Prostate gland (tissue), 2 donors: Measurements from ENCODE around the gene PSMB5. TPM values are rescaled to one million over a fixed set of nuclear protein-coding genes. Genes with fewer than 3 reads are reported as not detected.

Experiments
- DNase-seq: peaks from one replicate; pipeline ENCODE4 v3.0.0-alpha.2; 2019; ENCODE audit warnings: low spot score
- H3K27ac ChIP-seq, 2 donors: fragments of 200-600 bp; sonication (generic); 2 replicates each; pipeline ENCODE4 v1.5.1; 2017 to 2019
- H3K27me3 ChIP-seq: fragments of 200-600 bp; sonication (generic); replicated peaks from 2 replicates; pipeline ENCODE4 v1.5.1; 2019; ENCODE audit not compliant: insufficient read depth
- H3K36me3 ChIP-seq, 2 donors: fragments of 200-600 bp; sonication (generic); 1 replicate in 1 of 2; 2 replicates in 1 of 2; pipeline versions ENCODE4 v1.5.1 to v1.8.1; 2017 to 2019
- H3K4me1 ChIP-seq: fragments of 200-600 bp; sonication (generic); replicated peaks from 2 replicates; pipeline ENCODE4 v1.5.1; 2019
- H3K4me3 ChIP-seq, 2 donors: fragments of 200-600 bp; sonication (generic); 2 replicates each; pipeline ENCODE4 v1.5.1; 2017 to 2019
- H3K9me3 ChIP-seq: fragments of 200-600 bp; sonication (generic); 2 replicates; pipeline ENCODE4 v1.5.1; 2017
- POLR2A ChIP-seq: fragments of 450-650 bp; IDR thresholded peaks from one replicate; pipeline ENCODE4 v1.6.1; 2016; ENCODE audit warnings: antibody characterized with exemption, mild to moderate bottlenecking
- POLR2AphosphoS5 ChIP-seq: sonication (generic); formaldehyde crosslinking; IDR thresholded peaks from one replicate; pipeline ENCODE4 v1.6.1; 2017; ENCODE audit warnings: antibody characterized with exemption
- WGBS: methylation state at CpG from one replicate; pipeline ENCODE4 v1.1.5; 2018; 5-methylcytosine and 5-hydroxymethylcytosine counted together
- intact Hi-C: fragments of 100-400 bp; cut with DNase I; formaldehyde crosslinking; loops from one replicate; pipeline ENCODE4 v1.14.2; 2022
- total RNA-seq, 2 donors: library from RNA; depleted of rRNA; stranded (reverse); fragments of >200 nt; gene quantifications; one replicate each; pipeline ENCODE4 v1.1.0, GENCODE V29; 2016
- TF ChIP-seq, protein P1 (sequence below), 4 experiments: fragments of 200-600 bp in 2 of 4; fragments of 450-650 bp in 2 of 4; sonication (generic) in 2 of 4; IDR thresholded peaks; 1 replicate in 3 of 4; 2 replicates in 1 of 4; pipeline ENCODE4 v1.5.1; 2016 to 2019; ENCODE audit warnings: antibody characterized with exemption in 4 of 4, mild to moderate bottlenecking in 2 of 4, moderate library complexity in 2 of 4

PSMB5 gene
- total RNA-seq, 2 donors from 2014 or later: 124 to 152 TPM

DNA sequence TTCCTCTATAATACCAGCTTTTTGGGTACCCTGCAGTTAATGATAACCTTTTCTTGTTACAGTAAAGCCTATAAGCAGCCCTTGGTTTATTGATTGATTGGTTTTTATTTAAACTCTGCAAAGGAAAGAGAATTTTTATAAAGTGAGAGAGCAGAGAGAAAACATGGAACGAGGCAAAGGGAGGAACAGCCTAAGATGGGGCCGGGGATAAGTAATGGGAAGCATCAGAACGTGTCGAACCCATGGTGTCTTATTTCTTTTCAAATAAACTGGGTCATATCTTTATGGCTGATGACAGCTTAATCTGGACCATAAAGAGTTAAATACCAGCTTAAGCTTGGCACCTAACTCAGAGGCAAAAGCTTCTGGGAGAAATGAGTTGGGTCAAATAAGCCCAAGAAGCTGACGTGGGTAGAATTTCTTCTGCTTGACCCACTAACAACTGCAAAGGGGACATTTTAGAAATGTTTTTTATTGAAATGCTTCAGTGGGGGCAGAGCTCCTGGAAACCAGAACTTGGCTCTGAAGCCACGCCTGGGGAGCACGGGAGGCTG is 12.7 kb downstream of the PSMB5 start:
- 42% methylated on average over 7 of the region's 7 CpGs for WGBS
- no peaks in the 10 kb centered on the region for H3K9me3 ChIP-seq
- no peaks in the 10 kb centered on the region for H3K36me3 ChIP-seq
- no peaks in the 10 kb centered on the region for H3K27me3 ChIP-seq
- no peaks in the 10 kb centered on the region for H3K4me1 ChIP-seq
- TF ChIP-seq, protein P1, sequence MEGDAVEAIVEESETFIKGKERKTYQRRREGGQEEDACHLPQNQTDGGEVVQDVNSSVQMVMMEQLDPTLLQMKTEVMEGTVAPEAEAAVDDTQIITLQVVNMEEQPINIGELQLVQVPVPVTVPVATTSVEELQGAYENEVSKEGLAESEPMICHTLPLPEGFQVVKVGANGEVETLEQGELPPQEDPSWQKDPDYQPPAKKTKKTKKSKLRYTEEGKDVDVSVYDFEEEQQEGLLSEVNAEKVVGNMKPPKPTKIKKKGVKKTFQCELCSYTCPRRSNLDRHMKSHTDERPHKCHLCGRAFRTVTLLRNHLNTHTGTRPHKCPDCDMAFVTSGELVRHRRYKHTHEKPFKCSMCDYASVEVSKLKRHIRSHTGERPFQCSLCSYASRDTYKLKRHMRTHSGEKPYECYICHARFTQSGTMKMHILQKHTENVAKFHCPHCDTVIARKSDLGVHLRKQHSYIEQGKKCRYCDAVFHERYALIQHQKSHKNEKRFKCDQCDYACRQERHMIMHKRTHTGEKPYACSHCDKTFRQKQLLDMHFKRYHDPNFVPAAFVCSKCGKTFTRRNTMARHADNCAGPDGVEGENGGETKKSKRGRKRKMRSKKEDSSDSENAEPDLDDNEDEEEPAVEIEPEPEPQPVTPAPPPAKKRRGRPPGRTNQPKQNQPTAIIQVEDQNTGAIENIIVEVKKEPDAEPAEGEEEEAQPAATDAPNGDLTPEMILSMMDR (IDR thresholded peaks at IDR 0.05): no peak
- TF ChIP-seq POLR2A: no peak
- TF ChIP-seq POLR2AphosphoS5: no peak
- H3K27ac ChIP-seq: no peak overlapping the region
- intact Hi-C loops: no loop called here
- H3K4me3 ChIP-seq: no peak overlapping the region
- no peak for DNase-seq

DNA sequence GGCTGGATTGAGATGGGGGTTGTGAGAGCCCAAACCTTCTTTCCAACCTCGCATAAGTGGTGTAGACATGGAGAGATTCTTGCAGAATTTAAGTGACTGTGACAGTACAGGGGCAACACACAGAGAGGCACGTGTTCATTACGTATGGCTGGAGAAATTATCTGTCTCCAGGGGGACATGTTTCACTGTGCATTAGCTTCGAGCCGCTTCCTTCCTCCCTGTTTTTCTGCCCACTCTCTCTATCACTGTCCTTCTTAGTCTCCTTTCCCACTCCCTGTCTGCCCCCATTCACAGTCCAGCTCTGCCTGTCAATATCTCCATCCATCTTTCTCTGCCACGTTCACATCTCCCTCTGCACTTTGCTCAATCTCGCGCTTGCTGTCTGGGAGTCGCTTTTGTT is 13.3 kb downstream of the PSMB5 start:
- Histone ChIP-seq H3K9me3 (no peaks in the 10 kb centered on the region), H3K36me3 (no peaks in the 10 kb centered on the region), H3K27me3 (no peaks in the 10 kb centered on the region), H3K27ac (no peak overlapping the region), H3K4me1 (no peaks in the 10 kb centered on the region), H3K4me3 (no peak overlapping the region)
- WGBS: 65% methylated on average over 9 of the region's 9 CpGs
- TF ChIP-seq, protein P1 (IDR thresholded peaks at IDR 0.05): no peak
- TF ChIP-seq POLR2A (no peak), POLR2AphosphoS5 (no peak)
- DNase-seq: no peak
- intact Hi-C loops: no loop called here

DNA sequence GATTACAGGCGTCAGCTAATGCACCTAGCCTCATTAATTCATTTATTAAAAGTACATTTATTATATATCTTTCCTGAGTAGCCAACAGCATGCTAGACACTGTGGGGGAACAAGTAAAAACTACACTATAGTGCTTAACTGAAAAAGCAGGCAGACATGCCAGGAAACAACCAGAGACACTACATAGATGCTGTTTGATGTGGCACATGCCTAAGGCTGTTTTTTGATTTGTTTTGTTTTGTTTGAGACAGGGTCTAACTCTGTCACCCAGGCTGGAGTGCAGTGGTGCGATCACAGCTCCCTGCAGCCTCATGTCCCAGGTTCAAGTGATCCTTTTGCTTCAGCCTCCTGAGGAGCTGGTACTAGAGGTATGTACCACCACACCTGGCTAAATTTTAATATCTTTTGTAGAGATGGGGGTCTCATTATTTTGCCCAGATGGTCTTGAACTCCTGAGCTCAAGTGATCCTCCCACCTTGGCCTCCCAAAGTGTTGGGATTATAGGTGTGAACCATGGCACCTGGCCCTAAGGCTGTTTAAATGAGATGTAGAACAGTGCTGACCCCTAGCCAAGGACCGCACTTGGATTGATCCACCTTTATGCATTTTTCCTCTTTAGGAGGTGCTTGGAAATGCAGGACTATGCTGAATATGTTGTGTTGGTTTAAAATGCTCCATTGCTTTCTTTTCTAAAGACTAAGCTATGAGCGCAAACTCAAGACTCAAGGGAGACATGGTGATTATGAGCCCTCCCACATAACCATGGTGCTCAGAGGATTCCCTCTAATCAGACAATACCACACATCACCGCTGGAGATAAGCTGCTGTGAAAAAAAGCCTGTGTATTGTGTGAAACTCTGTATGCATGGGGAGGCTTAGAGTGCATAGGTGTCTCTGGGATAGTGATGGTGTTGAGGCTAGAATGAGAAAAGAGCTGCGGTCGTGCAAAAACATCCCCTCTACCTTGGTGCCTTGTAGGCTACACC is 14.3 kb downstream of the PSMB5 start:
- no peaks in the 10 kb centered on the region for H3K36me3 ChIP-seq
- intact Hi-C loops: no loop called here
- TF ChIP-seq, protein P1 (IDR thresholded peaks at IDR 0.05): no peak
- no peak for TF ChIP-seq POLR2AphosphoS5
- TF ChIP-seq POLR2A: no peak
- H3K27me3 ChIP-seq: no peaks in the 10 kb centered on the region
- H3K9me3 ChIP-seq: no peaks in the 10 kb centered on the region
- DNase-seq: no peak
- no peak overlapping the region for H3K27ac ChIP-seq
- no peaks in the 10 kb centered on the region for H3K4me1 ChIP-seq
- WGBS: 91% methylated on average over 7 of the region's 7 CpGs
- no peak overlapping the region for H3K4me3 ChIP-seq

DNA sequence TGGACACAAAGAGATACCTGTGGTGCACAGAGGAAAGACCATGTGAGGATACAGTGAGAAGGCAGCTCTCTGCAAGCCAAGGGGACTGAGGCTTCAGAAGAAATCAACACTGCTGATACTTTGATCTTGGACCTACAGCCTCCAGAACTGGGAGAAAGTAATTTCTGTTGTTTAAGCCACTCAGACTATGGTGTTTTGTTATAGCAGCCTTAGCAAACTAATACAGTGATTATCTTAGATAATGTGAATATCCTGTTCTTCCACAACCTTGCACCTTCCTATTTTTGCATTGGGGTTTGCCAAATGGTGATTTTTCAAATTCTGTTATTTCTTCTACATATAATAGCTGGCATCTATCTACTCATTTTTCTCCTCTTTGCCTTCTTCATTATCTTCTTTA is 16.6 kb downstream of the PSMB5 start:
- no peaks in the 10 kb centered on the region for H3K27me3 ChIP-seq
- intact Hi-C loops: no loop called here
- TF ChIP-seq POLR2AphosphoS5 (no peak), POLR2A (no peak)
- TF ChIP-seq, protein P1 (IDR thresholded peaks at IDR 0.05): no peak
- no peaks in the 10 kb centered on the region for H3K36me3 ChIP-seq
- no peak overlapping the region for H3K4me3 ChIP-seq
- H3K4me1 ChIP-seq: no peaks in the 10 kb centered on the region
- no peak overlapping the region for H3K27ac ChIP-seq
- no peak for DNase-seq
- H3K9me3 ChIP-seq: no peaks in the 10 kb centered on the region
